GM12873 (cell line): ENCODE data around the gene SEZ6.

Experiments used
- TF ChIP-seq, protein P1 (sequence below): IDR thresholded peaks from 2 replicates; pipeline ENCODE4 v1.5.1; 2012; ENCODE audit warnings: low read depth, mild to moderate bottlenecking, moderate library complexity, low read length, control low read depth; ENCODE audit not compliant: insufficient read depth; ENCODE audit errors: missing control alignments

The SEZ6 gene

DNA sequence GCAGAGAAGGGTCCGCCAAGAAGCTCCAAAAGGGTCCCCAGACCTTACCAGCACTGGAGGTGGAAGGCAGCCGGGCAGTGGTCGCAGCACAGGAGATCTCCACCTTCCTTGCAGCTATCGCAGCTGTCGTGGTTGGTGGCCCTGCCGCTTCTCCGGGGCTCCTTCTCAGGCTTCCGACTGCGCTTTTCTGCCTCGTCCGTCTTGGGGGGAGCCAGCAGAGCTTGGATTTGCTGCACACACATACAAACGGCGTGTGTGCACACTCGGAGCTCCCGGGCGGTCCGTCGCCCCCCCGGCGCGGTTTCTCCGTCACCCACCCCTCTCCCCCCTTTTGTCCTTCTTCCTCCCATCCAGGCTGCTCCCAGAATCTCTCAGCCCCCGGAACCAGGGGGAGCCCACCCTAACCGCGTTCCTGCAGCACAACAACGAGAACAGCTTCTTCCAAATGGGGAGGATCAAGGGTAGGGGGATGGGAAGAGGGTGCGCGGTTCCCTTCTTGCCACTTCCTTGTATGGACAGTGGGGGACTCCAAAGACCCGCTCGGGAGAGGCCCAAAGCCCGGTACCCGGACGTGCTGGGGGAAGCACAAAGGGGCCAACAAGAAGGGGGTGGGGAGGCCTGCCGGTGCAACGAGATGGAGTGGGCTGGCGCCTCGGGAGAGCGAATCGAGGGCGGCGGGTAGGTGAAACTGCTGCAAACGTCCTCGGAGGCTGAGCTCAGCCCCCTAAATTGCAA lies 55.6 kb downstream of the SEZ6 start:
- TF ChIP-seq, protein P1, sequence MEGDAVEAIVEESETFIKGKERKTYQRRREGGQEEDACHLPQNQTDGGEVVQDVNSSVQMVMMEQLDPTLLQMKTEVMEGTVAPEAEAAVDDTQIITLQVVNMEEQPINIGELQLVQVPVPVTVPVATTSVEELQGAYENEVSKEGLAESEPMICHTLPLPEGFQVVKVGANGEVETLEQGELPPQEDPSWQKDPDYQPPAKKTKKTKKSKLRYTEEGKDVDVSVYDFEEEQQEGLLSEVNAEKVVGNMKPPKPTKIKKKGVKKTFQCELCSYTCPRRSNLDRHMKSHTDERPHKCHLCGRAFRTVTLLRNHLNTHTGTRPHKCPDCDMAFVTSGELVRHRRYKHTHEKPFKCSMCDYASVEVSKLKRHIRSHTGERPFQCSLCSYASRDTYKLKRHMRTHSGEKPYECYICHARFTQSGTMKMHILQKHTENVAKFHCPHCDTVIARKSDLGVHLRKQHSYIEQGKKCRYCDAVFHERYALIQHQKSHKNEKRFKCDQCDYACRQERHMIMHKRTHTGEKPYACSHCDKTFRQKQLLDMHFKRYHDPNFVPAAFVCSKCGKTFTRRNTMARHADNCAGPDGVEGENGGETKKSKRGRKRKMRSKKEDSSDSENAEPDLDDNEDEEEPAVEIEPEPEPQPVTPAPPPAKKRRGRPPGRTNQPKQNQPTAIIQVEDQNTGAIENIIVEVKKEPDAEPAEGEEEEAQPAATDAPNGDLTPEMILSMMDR = no peak

DNA sequence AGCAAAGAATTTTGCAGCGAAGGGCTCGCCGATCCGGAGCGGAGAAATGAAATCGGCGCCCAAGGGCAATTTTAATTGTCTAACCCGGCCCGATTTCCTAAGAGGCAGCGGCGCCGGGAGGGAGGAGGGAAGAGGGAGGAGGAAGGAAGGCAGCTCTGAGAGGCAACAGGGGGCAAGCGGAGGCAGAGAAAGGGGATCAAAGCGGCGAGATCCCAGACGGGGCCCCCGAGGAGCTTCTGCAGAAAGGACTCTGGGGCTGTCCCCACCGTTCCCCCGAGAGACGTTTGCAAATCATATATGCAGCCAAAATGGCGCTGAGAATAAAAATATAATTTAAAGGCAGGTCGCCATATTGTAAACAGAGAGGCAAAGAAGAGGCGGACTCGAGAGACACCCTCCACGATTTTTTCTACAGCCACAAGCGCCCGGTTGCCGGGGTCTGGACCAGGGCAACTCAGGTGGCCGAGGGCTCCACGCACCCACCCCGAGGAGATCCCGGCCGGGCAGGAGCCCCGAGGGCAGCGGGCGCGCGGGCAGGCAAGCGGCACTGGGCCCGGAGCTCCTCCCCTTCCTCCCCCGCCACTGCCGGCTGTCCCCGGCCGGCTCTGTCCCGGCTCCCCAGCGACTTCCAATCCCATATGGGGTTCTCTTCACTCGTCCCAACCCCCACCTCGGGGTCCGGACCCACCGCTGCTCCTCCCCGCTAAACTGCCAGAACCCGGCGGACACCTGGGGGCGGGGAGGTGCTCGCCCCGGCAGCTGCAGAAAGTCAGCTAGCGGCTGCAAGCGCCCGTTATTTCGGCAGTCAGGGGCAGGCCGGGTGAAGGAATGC lies 56.4 kb downstream of the SEZ6 start:
- TF ChIP-seq, protein P1 = no peak

DNA sequence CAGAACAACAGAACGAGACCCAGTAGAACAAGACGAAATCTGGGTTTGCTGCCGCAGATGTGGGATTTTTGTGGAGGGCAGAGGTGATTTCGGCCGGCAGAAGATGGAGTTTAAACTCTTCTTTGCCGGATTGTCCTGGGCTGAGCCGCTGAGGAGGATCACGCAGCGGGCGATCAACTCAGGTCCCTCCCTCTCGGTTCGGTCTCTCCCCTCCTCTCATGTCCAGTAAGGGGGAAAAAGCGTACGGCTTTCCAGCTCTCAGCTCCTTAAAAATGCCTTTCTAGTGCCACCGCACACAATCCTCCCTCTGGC lies 57.0 kb downstream of the SEZ6 start:
- TF ChIP-seq, protein P1 = no peak

DNA sequence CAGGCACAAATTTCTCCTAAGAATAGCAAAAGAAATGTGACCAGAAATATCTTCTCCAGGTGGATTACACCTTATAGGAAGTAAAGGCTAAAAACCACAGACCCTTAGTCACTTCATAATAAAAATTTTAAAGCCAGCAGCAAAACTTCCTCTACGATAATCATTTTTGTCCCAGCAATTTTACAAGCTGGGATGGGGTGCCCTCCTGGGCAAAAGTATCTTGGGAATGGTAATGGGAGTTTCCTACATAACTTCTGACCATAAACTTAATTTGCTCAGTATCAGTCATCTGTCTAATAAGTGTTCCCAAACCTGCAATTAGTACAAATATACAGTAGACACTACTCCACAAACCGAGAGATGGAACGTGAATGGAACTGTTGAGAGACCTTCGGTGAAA lies 57.5 kb downstream of the SEZ6 start:
- TF ChIP-seq, protein P1 = no peak

DNA sequence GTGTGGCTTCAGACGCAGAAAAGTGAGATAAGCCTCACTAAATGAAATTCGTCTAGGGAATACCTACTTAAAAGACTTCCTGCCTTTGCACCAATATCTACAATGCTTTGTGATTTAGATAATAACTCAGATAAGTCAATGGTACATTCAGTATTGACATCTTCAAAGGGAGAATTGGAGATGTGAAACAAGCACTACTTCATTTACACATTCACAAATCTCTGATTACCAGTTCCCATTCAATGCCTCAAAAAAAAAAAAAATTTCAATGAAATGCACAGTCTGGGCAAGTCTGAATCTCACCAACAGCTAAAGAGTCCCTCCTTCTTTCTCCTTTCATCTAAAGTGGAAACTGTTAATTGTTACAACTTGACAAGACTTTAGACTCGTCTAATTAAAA lies 58.2 kb downstream of the SEZ6 start:
- TF ChIP-seq, protein P1 = no peak

DNA sequence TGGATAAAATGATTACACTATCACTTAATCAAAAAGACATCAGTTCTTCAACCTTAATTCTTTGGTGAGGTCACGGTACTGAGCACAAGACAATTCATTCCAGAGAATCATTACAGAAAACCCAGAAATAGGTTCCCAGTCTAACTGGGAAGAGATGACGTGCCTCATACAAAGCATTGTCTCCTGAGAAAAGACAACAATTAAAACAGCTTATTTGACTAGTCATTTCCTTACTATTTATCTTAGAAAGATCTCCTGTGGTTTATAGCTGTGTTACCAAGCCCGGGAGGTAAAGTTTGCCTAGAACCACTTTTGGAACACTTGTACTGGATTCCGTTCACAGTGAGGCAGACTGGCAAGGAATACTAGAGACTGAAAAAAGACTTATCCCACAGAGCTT lies 59.6 kb downstream of the SEZ6 start:
- TF ChIP-seq, protein P1 = no peak

DNA sequence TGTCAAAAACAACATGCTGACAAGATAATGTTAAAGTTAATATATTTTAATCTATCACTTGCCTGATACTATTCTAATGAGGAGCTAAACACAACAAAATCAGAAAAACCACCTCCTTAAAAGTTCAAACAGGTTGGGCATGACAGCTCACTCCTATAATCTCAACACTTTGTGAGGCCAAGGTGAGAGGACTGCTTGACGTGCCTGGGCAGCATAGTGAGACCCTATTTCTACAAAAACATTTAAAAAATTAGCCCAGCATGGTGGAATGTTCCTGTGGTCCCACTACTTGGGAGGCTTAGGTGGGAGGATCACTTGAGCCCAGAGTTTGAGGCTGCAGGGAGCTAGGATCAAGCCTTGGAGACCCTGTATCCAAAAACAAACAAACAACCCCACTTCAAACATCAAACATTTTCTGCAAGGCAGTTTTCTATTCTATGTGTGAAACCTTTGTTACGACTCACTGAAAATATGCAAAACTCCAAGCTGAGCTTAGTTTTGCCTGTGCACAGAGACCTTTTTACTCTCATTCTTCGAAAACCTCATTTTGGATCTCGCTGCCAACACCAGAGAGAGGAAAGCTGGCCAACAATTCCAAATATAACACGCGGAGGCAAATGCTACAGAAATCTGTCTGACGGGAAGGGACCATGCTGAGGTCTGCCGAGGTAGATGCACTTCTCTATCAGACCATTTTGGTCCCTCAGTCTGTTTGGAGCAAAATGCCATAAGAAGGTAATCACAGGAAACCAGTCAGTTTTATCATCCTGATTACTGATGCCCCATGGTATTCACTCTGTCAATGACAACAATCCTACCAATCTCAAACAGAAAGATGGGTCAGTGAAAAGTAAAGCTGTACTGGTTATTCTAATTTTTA lies 60.7 kb downstream of the SEZ6 start:
- TF ChIP-seq, protein P1 = no peak
